ENCODE data around the gene SOX12. TPM values are rescaled to one million over a fixed set of nuclear protein-coding genes. Genes with fewer than 3 reads are reported as not detected.
A peak's percentile ranks its signal among the peaks of the same experiment; 100 is the strongest.
"Not testable (repeated sequence)": the region's sequence is repeated elsewhere in the genome, so short reads cannot be mapped to it uniquely, and the experiment has no call there.

Gene SOX12
- total and polyA plus RNA-seq, 12 donors = 4.5 to 16.5 (median 9.7) TPM

DNA sequence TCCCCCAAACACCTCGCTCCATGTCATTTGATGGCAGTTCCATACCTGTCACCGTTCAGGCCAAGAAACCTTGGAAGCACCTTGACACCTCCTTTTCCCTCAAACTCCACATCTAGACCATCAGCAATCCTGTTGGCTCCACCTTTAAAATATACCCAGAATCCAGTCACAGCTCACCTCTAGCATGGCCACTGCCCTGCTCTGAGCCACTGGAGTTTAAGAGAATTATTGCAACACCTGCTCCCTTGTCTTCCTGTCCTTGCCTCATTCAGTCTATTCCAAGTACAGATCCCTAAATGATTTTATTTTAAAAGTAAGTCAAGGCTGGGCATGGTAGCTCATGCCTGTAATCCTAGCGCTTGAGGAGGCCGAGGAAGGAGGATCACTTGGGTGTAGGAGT lies 43.6 kb downstream of the SOX12 start:
- TF ChIP-seq, protein P1, sequence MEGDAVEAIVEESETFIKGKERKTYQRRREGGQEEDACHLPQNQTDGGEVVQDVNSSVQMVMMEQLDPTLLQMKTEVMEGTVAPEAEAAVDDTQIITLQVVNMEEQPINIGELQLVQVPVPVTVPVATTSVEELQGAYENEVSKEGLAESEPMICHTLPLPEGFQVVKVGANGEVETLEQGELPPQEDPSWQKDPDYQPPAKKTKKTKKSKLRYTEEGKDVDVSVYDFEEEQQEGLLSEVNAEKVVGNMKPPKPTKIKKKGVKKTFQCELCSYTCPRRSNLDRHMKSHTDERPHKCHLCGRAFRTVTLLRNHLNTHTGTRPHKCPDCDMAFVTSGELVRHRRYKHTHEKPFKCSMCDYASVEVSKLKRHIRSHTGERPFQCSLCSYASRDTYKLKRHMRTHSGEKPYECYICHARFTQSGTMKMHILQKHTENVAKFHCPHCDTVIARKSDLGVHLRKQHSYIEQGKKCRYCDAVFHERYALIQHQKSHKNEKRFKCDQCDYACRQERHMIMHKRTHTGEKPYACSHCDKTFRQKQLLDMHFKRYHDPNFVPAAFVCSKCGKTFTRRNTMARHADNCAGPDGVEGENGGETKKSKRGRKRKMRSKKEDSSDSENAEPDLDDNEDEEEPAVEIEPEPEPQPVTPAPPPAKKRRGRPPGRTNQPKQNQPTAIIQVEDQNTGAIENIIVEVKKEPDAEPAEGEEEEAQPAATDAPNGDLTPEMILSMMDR (IDR thresholded peaks at IDR 0.05) = no peak
- DNase-seq (no peak), ATAC-seq (no peak)
- Histone ChIP-seq H3K9me3 (no peaks in the 10 kb centered on the region), H3K4me3 (no peak overlapping the region), H3K27me3 (no peaks in the 10 kb centered on the region), H3K36me3 (no peaks in the 10 kb centered on the region), H3K4me1 (peaks cover 0 to 32% (median 28%) of the 10 kb centered on the region in 9 donors), H3K27ac (no peak overlapping the region)
- intact Hi-C loops (cut with DNase I) = loop anchor here in 1 of 10 donors (5.0 kb wide), 1 partner anchor 38 kb away; the partner anchor contains the start of gene RBCK1
- 97% methylated on average over 4 of the region's 4 CpGs for WGBS, 2 donors

DNA sequence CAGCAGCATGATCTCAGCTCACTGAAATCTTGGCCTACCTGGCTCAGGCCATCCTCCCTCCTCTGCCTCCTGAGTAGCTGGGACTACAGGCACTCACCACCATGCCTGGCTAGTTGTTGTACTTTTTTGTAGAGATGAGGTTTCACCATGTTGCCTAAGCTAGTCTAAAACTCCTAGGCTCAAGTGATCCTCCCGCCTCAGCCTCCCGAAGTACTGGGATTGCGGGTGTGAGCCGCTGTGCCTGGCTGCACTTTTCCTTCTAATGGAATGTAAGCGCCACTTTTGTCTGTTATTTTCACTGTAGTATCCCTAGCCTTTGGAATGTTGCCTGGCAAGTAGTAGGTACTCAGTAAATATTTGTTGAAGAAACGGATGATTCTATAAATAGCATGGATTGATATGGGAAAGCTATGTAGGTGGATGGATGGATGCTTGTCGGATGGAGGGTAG lies 44.8 kb downstream of the SOX12 start:
- Histone ChIP-seq H3K4me1 (peaks cover 0 to 34% (median 28%) of the 10 kb centered on the region in 9 donors), H3K27me3 (no peaks in the 10 kb centered on the region), H3K27ac (no peak overlapping the region), H3K9me3 (no peaks in the 10 kb centered on the region), H3K36me3 (no peaks in the 10 kb centered on the region), H3K4me3 (no peak overlapping the region)
- intact Hi-C loops (cut with DNase I) = no loop called here
- DNase-seq = no peak
- TF ChIP-seq, protein P1 (IDR thresholded peaks at IDR 0.05) = no peak
- 84 to 85% methylated on average over 7 of the region's 7 CpGs for WGBS, 2 donors
- ATAC-seq = no peak

DNA sequence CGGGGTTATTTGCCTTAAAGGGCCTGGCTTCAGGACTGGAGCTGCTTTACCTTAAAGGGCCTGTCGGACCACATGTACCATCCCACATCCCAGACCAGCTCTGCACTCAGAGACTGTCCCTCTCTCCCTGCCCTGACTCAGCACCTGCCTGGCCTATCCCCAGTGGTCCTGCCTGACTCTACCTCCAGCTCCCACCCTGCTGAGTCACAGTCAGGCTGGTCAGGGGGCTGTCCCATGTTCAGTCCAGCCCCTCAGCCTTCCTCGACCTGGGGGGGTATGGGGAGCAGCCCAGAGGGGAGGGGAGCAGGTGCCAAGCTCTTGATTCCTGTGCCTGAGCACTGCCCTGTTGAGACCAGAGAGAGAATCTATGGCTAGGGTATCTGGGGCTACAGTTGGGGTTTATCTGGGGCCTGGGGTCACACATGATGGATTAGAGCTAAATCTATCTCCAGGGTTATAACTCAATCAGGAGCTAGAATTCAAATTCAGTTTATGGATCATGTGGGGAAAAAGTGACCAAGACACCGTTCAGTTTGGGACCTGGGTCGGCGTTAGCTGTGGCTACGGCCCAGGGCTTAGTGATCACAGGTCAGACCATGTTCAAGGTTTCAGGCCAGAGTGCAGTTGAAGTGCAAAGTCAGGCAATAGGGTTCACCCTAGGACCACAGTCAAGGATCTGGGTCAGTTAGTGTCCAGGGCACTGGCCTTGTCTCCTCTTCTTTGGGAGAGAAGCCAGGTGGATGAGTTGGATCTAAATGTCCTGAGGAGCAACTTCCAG lies 45.8 kb downstream of the SOX12 start:
- intact Hi-C loops (cut with DNase I) = no loop called here
- Histone ChIP-seq H3K27me3 (no peaks in the 10 kb centered on the region), H3K4me3 (no peak overlapping the region), H3K4me1 (peaks cover 0 to 34% (median 28%) of the 10 kb centered on the region in 9 donors), H3K27ac (peak overlapping the region in 6 of 10 donors; percentile 32 to 81 (median 62)), H3K36me3 (no peaks in the 10 kb centered on the region), H3K9me3 (no peaks in the 10 kb centered on the region)
- no peak for DNase-seq
- 86 to 87% methylated on average over 7 of the region's 7 CpGs for WGBS, 2 donors
- peak in 2 of 8 donors; percentile 6 to 15 for ATAC-seq
- TF ChIP-seq, protein P1 (IDR thresholded peaks at IDR 0.05) = no peak

DNA sequence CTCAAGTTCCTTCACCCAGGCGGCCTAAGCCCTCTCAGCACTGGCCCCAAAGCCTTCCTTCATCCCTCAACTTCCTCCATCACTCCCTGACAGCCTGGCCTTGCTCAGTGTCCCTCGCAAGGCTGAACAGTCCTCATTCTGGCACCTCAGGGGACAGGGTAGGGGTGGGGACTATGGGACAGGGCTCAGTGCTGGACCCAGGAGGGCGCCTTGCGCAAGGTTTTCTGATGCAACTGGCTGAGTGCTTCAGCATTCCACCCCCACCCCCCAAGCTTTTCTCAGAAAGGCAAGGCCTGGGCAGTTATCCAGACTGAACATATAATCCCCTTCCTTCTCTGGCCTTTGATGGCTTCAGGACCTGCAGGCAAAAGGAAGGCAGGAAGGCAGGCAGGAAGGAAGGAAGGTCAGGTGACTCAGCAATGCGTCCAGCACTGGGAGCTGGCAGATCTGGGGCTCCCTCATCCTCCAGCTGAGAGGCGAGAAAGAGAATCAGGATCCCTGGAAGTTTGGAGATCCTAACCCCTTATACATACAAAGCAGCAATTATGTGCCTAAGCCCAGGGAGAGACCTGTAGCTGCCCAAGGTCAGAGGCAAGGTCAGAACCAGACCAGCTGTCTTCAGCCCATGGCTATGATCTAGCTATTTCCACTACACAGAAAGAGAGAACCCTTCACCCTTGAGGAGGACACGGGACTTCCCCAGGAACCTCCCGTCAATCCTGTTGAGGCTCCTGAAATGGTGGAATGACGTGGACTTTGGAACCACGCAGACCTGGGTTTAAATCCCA lies 46.6 kb downstream of the SOX12 start:
- Histone ChIP-seq H3K9me3 (no peaks in the 10 kb centered on the region), H3K4me3 (no peak overlapping the region), H3K36me3 (no peaks in the 10 kb centered on the region), H3K4me1 (peaks cover 0 to 34% (median 28%) of the 10 kb centered on the region in 9 donors), H3K27ac (peak overlapping the region in 7 of 10 donors; percentile 32 to 81 (median 61)), H3K27me3 (no peaks in the 10 kb centered on the region)
- intact Hi-C loops (cut with DNase I) = no loop called here
- ATAC-seq (peak; percentile 77 to 88 (median 80)), DNase-seq (peak; percentile 72 to 76)
- TF ChIP-seq, protein P1 (IDR thresholded peaks at IDR 0.05) = no peak
- WGBS, 2 donors = 50 to 63% methylated on average over 10 of the region's 10 CpGs

DNA sequence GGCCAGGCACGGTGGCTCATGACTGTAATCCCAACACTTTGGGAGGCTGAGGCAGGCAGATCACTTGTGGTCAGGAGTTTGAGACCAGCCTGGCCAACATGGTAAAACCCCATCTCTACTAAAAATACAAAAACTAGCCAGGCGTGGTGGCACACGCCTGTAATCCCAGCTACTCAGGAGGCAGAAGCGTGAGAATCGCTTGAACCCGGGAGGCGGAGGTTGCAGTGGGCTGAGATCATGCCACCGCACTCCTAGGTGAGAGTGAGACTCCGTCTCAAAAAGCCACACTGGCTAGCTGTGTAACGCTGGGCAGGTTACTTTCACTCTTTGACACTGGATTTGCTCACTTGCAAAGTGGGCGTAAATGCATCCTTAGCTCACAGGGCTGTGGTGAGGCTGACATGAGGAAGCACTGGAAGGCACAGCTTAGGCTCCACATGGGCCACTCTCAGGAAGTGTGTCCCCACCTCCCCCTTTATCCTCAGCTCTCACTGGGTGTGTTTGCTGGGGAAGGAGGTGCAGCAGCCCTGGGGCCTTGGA lies 47.3 kb downstream of the SOX12 start:
- H3K27me3 ChIP-seq; intact Hi-C loops (cut with DNase I); H3K4me3 ChIP-seq; H3K36me3 ChIP-seq; H3K9me3 ChIP-seq; DNase-seq: not testable (repeated sequence)
- H3K27ac ChIP-seq = peak overlapping the region in 8 of 10 donors; percentile 17 to 81 (median 58)
- peak in 2 of 8 donors; percentile 5 for ATAC-seq
- 85 to 87% methylated on average over 11 of the region's 11 CpGs for WGBS, 2 donors
- H3K4me1 ChIP-seq = peaks cover 0 to 34% (median 28%) of the 10 kb centered on the region in 9 donors
